SK-N-SH treated with all-trans-retinoic acid at 6 μM for 48 hours (cell line): ENCODE data around the gene FCGR3A.
"Not testable (repeated sequence)": the region's sequence is repeated elsewhere in the genome, so short reads cannot be mapped to it uniquely, and the experiment has no call there.

Experiments
- ATAC-seq: fragments of 200-7000 bp; cut with Tn5 transposase; 3 replicates; pipeline ENCODE4 v1.9.1; 2020; ENCODE audit warnings: mild to moderate bottlenecking, moderate library complexity
- ARNTL ChIP-seq: fragments of 450-650 bp; formaldehyde crosslinking; IDR thresholded peaks from 2 replicates; pipeline ENCODE4 v1.5.0; 2020; ENCODE audit warnings: low read depth, mild to moderate bottlenecking, moderate library complexity, borderline replicate concordance
- BACH2 ChIP-seq: fragments of 250-450 bp; sonication (Bioruptor Pico); IDR thresholded peaks from 2 replicates; pipeline ENCODE4 v1.9.0; 2021; ENCODE audit warnings: mild to moderate bottlenecking, borderline replicate concordance
- ISL1 ChIP-seq: fragments of 250-450 bp; sonication (Bioruptor Pico); IDR thresholded peaks from 2 replicates; pipeline ENCODE4 v2.1.2; 2022; ENCODE audit warnings: mild to moderate bottlenecking, moderate library complexity
- PATZ1 ChIP-seq: fragments of 250-450 bp; sonication (Bioruptor Pico); IDR thresholded peaks from 2 replicates; pipeline ENCODE4 v1.8.0; 2020; ENCODE audit warnings: mild to moderate bottlenecking, moderate library complexity, borderline replicate concordance
- POU6F1 ChIP-seq: fragments of 250-450 bp; sonication (Bioruptor Pico); IDR thresholded peaks from 2 replicates; pipeline ENCODE4 v1.8.0; 2021; ENCODE audit warnings: low read depth, mild to moderate bottlenecking, moderate library complexity, borderline replicate concordance
- PPARA ChIP-seq: fragments of 250-450 bp; sonication (Bioruptor Pico); IDR thresholded peaks from 2 replicates; pipeline ENCODE4 v1.5.0; 2020; ENCODE audit warnings: mild to moderate bottlenecking, borderline replicate concordance
- ZC3H10 ChIP-seq: fragments of 250-450 bp; sonication (Bioruptor Pico); IDR thresholded peaks from 2 replicates; pipeline ENCODE4 v1.5.1; 2021; ENCODE audit warnings: mild to moderate bottlenecking, moderate library complexity
- ZFP3 ChIP-seq: fragments of 250-450 bp; sonication (Bioruptor Pico); IDR thresholded peaks from 2 replicates; pipeline ENCODE4 v1.5.0; 2020; ENCODE audit warnings: mild to moderate bottlenecking, moderate library complexity
- ZFP30 ChIP-seq: fragments of 450-650 bp; formaldehyde crosslinking; IDR thresholded peaks from 2 replicates; pipeline ENCODE4 v1.5.0; 2022; ENCODE audit warnings: mild to moderate bottlenecking, moderate library complexity
- ZNF70 ChIP-seq: fragments of 450-650 bp; formaldehyde crosslinking; IDR thresholded peaks from 2 replicates; pipeline ENCODE4 v1.5.0; 2020; ENCODE audit warnings: mild to moderate bottlenecking, moderate library complexity

Gene FCGR3A

GRCh38 chr1:161539731-161540569, 9.7 kb downstream of the FCGR3A start:
- peak; percentile 4; the same call in 1 of the 2 replicates for TF ChIP-seq ZC3H10 (CRISPR knock-in tag)

GRCh38 chr1:161538925-161539479, 10.6 kb downstream of the FCGR3A start:
- ATAC-seq: not testable (repeated sequence)

More at GRCh38 chr1:161539731-161540569, 9.7 kb downstream of the FCGR3A start:
- ATAC-seq: peak; percentile 85

GRCh38 chr1:161537068-161537669, 12.4 kb downstream of the FCGR3A start:
- ATAC-seq: not testable (repeated sequence)

- ATAC-seq: not testable (repeated sequence)
Observed at GRCh38 chr1:161532644-161533567, 16.7 kb downstream of the FCGR3A start.

GRCh38 chr1:161531986-161532643, 17.5 kb downstream of the FCGR3A start:
- TF ChIP-seq POU6F1 (CRISPR knock-in tag) (no peak), PATZ1 (CRISPR knock-in tag) (no peak), ISL1 (no peak), ZFP3 (no peak), ARNTL (CRISPR knock-in tag) (no peak), ZNF70 (no peak), ZFP30 (CRISPR knock-in tag) (no peak), PPARA (CRISPR knock-in tag) (no peak), BACH2 (CRISPR knock-in tag) (no peak)
- TF ChIP-seq, all 23 proteins: peak for 0
- ATAC-seq: no peak

- ATAC-seq: peak; percentile 86
Observed at GRCh38 chr1:161530671-161531641, 18.7 kb downstream of the FCGR3A start.

GRCh38 chr1:161530158-161530557, 19.5 kb downstream of the FCGR3A start:
- TF ChIP-seq POU6F1 (CRISPR knock-in tag): peak; percentile 79; the same call in 1 of the 2 replicates
- ATAC-seq: peak; percentile 72

- ATAC-seq: peak; percentile 1
Observed at GRCh38 chr1:161529463-161530104, 20.0 kb downstream of the FCGR3A start.

GRCh38 chr1:161528550-161528949, 21.1 kb downstream of the FCGR3A start:
- ATAC-seq: not testable (repeated sequence)

GRCh38 chr1:161525918-161526317, 23.7 kb downstream of the FCGR3A start:
- ATAC-seq: not testable (repeated sequence)

GRCh38 chr1:161525321-161525720, 24.3 kb downstream of the FCGR3A start:
- ATAC-seq: not testable (repeated sequence)
